Myocyte (in vitro differentiated cells): ENCODE data around the gene STK35. TPM values are rescaled to one million over a fixed set of nuclear protein-coding genes. Genes with fewer than 3 reads are reported as not detected.

Source experiments
- DNase-seq: peaks from one replicate; pipeline ENCODE4 v3.0.0-alpha.2; 2012; ENCODE audit warnings: low read depth
- total RNA-seq: library from RNA; depleted of rRNA; stranded (reverse); fragments of >200 nt; gene quantifications from 2 replicates; pipeline ENCODE4 v1.2.3, GENCODE V29; 2014

STK35 gene
- total RNA-seq, 1 donor from 2014 or later = 10.5 TPM

DNA sequence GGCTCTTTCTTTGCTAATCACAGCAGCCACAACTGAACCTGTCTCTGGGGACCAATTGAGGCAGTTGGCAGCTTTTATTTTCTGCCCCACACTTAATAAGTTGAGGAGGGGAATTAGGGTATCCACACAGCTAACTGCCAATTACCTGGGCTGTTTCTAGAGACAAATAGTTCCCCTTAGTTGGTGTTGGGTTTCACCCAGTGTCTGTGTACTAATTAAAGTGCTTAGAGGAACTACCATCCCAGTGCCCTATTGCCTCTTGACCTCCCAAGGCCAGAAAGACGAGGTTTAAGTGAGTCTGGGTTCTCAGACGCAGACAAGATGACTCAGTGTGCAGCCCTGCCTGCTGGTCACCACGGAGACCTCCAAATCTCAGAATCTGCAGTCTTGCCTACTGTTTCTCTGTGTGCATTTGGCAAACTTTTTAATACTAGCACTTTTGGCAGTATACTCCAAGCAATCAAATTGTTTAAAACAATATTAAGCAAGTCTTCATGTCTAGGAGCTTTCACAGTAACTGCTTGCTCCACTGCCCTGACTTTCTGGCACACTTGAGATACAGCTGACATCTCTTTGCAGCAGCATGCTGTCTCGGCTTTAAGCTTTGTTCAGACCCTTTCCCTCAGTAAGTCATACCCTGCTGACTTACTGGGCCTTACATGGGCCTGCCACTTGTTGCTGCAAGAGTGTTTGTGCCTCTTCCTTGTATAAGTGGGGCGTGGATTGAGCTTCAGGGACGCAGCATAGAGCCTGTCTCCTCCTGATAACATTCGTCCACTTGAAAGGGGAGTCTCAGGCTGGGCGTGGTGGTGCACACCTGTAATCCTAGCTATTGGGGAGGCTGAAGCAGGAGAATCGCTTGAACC, 31.9 kb downstream of the STK35 start:
- DNase-seq = peak; percentile 56

DNA sequence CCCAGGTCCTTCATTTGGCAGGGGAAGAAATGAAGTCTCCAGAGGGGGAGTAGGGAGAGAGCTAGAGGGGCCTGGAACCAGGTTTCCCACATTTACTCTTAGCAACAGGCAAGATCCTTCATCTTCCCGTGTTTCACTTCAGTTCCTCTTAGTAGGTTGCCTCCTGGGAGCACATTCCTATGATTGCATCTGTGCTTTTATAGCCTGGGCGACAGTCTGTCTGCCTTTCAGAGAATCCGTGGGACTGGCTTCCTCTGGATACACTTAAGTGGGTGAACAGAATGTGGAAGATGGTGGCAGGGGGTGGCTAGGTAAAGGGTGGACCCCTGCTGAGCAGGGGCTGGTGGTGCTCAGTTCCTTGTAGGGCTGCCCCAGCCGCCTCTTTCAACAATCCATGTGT, 33.4 kb downstream of the STK35 start:
- no peak for DNase-seq

DNA sequence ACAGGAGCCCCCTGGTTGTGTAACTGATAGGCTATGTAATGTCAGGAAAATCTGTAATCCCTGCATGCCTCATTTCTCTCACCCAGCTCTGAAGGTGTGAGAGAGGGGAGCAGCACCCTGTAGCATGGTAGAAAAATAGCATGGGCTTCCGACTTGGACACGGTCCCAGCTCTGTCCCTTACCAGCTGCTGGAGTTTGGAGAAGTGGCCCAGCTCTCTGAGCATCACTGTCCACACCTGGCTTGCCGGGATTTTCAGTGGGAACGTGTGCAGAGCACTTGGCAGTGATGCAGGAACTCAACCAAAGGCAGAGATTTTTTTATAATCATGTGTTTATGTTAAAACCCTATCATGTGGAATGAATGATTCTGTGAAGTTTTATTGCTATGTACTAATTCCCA, 34.6 kb downstream of the STK35 start:
- no peak for DNase-seq

DNA sequence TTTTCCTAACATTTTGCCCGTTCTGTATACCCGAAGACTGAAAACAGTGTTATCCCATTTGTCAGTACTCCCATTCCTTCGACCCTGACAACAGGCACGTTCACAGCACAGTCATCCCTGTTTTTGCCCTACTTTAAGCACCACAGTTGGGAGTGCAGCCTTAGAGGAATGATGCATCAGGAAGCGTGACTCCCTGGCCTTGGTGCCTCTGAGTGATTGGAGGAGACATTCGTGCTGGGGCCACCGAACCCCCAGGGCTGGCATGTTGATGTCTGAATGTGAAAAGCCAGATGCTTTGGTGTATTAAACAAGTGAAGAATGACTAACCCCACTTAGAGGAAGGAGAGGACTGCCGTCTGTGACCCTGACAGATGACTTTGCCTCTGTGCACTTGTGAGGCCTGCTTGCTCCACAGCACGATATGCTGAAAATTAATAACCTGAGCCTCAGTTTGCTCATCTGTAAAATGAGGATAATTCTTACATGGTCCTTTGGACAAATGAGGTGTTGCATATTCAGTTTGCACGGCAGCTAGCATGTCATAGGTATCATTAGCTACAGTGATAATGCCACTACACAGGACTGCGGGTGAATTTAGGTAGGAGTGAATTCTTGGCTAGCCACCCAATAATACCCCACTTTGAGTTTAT, 36.0 kb downstream of the STK35 start:
- DNase-seq = peak; percentile 34

DNA sequence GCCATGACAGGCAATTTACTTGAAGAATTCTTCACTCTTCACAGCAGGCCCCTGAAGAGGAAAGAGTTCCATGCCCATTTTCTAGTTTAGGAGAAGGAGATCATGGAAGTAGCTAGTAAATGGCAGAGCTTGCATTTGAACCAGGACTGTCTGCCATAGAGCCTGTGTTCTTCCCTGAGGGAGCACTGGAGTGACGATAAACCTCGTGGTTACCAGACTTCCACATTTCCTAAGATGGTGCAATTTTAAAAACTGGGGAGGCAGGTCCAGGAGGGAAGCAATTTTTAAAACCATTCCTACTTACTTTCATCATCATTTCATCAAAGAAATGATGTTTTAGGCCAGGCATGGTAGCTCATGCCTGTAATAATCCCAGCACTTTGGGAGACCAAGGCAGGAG, 36.8 kb downstream of the STK35 start:
- no peak for DNase-seq

DNA sequence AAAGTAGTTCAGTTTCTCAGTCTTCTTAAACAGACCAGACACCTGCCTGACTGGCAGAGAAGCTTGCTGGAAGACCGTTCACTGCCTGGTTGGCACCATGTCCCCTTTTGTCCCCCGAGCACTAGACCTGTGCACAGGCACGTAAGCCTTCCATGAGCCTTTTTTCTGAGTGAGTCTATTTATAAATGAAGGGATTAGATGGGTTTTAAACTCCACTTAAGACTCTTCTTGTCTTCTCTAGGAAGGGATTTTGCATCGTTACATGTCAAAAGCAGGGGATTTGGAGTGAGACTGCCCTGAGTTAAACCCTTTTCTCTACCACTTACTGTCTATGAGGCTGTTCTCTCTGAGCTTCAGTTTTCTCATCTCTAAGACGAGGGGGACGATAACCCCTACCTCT, 37.6 kb downstream of the STK35 start:
- no peak for DNase-seq

DNA sequence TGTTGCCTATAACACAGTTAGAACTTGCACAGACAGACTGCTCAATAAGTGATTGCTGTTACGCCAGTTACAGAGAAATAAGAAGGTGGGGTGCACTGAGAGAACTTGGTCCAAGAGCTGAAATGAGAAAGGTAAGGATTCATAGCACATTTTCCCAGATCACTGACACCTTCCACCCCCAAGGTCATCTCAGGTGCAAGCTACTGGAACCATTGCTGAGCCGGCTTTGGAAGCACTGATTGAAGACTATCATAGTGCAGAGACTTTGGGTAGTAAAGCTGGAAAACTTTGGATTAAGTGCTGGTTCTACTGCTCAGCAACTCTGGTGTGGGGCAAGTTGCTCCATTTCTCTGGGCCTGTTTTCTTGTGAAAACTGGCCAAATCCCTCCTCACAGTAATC, 38.1 kb downstream of the STK35 start:
- no peak for DNase-seq

DNA sequence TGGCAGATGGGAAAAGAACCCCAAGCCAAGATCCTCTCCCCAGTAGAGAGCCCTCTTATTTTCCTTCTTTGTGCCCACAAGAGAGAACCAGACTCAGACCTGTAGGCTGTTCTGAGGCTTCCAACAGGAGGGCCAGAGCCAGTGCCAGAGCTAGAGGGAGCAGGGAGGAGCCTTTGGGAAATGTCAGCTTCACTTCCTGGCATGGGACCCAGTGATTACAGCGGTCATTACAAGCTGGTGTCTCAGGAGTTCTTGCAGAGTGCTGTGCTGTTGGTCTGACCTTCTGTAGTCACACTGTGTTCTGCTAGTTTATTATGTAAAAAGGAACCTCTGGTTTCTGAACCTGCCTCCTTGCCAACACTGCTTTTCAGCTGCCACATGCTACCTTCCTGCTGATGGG, 38.9 kb downstream of the STK35 start:
- peak; percentile 11 for DNase-seq

DNA sequence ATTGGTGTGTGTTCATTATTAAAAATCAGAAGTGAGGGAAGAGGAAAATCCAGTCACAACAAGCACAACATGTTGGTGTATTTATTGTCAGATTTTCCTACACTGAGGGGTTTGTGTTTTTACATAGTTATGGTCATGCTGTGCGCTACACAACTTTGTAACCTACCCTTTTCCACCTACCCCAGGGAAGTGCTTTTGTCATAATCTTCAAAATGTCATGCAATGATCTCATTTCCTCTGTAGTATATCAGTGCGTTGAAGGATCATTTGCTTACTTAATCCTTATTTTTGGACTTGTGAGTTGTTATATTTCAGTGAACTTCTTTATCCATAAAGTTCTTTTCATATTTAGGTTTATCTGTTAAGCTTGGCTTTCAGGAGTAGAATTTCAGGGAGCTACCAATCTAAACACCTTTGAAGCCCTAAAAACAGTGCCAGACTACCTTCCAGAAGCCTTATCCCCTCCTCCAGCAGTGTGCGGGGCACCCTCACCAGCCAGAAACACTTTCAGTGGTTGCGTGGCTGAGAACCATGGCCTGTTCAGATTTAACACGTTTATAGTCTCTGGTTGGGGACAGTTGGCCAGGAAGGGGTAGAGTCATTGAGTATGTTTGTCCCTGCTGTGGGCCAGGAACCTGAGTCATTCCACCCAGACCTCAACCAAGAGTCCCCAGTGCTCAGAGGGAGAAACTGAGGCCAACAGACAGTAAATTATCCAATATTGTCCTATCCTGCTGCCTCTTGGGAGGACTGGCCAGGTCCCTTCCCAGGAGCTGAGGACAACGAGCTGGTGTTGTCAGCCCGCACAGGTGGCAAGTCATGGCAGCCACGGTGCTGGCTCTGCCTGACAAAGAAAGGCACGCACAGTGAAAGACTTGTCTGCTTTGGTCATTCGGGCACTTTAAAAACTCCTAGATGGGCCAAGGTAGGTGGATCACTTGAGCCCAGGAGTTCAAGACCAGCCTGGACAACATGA, 40.3 kb downstream of the STK35 start:
- no peak for DNase-seq

DNA sequence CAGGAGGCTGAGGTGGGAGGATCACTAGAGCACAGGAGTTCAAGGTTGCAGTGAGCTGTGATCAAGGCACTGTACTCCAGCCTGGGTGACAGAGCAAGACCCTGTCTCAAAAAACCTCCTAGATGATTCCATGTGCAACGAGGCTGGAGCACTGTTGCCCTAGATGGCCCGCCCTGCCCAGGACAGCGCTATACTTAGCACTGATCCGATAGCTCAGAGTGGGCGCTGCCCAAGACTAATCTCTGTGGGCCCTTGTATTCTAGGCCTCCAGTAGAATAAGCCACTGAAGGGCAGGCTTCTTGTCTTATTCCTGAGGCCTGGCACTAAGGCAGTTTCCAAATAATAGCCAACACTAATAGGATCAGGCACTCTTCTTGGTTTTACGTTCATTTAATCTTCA, 41.0 kb downstream of the STK35 start:
- peak; percentile 43 for DNase-seq

DNA sequence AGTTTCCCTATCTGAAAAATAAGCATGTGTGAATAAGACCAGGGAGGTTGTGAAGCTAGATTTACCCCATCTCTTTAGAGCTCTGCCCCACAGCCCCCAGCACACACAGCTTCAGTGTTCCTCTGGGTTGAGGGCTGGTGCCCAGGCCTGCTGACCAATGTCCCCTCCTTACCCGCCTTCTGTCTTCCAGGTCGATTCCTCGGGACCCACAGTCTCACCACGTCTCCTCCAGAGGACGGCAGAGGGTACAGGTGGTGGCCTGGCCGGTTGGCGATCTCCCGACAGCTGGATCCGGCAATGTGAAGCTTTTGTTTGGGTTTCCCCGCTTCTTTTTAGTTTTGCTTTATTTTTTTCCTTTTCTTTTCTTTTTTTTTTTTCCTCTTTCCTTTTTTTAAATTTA, 42.0 kb downstream of the STK35 start:
- no peak for DNase-seq

DNA sequence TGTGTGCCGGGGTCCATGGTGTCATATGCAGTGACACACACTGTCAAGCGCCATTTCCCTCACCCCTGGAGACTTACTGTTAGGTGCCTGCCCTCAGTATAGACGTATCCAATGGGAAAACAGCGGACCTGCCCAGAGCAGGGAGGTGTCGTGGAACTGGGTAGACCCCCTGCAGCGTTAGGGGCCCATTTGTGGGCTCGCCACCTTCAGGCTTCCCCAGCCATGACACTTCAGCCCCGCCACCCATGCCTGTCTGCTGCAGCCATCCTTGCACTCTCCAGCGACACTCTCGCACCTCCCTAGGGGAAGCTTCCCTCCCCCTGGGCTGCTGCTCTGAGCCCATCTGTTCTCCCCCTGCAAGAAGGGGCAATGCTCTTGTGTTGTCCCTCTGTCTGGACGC, 43.2 kb downstream of the STK35 start:
- DNase-seq = no peak

DNA sequence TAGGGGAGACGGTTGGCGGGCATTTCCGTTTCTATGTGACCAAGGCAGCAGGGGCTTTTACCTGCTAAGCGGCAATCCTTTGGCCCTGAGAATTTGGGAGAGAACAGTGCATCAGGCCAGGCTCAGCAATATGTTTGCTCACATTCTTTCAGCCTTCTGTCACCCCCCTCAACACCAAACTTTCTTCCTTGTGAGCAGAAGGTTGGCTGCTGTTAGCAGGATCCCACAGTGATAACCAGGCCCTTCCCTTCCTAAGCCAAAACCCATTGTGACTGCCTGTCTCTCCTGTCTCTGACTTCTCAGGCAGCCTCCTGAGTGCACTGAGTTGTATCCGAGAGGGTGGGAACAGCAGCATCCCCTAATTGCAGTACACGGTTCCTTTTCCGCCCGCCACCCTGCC, 43.7 kb downstream of the STK35 start:
- DNase-seq = no peak

DNA sequence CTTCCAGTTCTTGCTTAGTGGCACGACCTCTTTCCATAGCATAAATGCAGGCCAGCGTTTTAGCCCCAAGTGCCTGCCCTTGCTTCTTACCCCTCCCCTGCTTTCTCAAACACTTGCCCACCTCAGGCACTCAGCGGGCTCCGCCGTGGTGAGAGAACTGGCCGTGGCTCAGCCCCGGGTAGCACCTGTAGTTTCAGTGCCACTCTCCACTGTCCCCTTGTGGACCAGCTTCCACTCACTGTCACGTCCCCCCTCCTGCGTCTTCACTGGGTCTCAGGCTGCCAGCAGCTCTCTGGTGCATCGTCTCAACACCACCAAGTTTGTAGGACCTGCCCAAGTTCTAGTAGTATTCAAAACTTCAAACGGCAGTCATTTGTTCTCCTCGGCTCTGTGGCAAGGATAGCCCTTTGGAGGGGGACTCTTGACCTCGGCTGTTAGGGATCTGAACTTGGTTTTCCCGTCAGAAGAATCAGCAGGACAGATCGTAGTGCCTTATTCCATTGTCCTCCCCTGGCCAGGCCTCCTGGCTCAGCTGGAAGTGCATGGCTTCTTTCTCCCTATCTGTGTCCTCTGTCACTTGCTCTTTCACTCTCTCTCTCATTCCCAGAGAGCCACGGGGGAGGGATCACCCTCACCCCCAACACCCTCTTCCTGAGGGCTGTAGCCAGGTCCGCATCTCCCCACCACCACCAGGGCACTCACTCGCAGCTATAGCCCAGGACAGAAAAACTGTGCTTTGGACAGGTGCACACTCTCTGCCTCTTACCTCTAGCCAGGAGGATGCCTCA, 44.6 kb downstream of the STK35 start:
- no peak for DNase-seq

DNA sequence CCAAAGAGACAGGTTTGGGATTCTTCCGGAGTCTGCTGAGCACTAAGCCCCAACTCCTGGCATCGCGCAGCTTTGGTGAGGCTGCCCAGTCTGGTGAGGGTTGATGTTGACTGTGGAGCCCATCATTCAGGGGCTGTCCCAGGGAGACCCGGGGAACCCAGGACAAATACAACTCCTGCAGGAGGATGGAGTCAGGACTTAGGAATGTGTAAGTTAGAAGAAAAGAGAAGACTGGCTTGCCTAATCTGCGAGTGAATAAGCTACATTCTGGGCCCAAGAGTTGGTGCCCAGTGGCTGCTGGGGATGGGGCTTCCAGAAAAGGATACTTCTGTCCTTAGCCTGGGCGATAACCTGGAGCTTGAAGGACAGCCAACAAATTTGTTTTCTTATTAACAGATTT, 47.9 kb downstream of the STK35 start:
- DNase-seq = no peak

DNA sequence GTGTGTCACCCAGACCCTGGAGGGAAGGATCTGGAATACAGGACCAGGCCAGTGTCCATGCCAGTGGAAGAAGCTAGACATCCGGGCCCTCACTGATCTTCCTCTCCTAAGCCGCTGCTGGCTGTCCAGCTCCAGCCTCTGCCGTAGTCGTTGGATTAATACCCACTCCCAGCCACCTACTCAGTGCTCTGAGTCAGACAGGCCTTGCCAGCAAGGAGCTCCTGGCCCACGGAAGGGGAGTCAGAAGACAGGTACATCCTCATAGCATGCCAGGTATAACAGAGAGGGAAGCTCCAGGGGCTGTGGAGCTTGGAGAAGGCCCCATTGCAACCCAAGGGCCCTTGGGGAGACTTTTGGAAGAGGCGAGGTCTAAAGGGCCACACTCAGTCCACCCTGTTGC, 49.0 kb downstream of the STK35 start:
- no peak for DNase-seq

DNA sequence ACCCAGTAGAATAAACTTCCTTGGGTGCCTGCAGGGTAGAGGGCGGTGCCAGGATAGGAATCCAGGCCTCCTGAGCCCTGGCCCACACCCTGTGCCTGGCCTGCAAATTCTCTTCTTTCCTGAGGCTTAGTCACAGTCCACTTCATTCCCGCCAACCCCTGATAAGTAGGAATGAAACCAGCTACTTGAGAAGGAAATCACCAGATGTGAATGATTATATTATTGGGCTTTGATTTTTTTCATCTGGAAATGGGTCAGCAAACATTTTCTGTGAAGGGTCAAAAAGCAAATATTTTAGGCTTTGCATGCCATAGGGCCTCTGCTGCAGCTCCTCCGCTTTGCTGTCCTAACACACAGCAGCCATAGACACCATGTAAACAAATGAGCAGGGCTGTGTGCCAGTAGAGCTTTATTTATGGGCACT, 50.2 kb downstream of the STK35 start:
- DNase-seq = no peak

DNA sequence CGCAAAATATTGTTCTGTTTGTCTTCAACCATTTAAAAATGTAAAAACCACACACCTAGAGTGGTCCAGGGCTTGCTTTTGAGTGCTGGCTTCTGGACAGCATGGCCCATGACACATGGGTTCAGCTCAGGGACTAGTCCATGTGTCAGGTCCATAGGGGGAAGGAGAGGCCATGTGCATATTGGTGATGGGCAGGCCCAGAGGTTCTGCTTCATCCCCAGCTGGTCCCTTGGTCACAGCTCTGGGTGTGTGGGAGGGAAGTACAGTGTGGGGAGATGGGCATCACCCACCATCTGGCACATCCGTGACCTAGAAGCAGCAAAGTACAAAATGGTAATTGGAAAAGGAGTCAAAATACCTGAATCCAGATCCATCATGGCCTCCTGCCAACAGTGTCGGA, 50.7 kb downstream of the STK35 start:
- no peak for DNase-seq

DNA sequence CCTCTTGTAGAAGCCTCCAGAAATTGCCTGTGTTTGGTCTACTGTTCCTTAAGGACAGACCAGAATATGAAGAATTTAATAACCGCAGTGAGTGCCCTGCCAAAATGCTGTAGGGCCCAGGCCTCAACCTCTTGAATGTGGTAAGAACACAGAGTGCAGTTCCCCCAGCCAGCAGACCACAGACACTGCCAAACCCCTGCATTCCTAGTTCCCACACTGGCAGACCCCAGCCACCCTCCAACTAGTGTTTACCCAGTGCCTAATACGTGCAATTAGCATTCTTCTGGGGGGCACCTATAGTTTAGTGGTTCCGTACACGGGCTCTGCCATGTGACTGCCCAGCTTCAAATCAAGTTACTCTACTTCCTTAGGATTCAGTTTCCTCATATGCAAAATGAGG, 51.7 kb downstream of the STK35 start:
- no peak for DNase-seq

DNA sequence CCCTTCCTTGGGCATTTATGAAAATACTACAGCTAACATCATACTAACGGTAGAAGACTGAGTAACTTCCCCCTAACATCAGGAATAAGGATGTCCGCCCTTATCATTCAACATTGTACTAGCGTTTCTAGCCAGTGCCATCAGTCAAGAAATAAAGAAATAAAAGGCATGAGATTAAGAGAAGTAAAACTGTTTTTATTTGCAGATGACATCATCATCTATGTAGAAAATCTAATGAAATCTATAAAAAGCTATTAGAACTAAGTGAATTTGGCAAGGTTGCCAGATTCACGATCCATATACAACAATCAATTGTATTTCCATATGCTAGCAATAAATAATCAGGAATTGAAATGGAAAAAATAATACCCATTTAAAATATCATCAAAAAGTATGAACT, 54.6 kb downstream of the STK35 start:
- DNase-seq = no peak
